Activated naive CD4-positive, alpha-beta T cell treated with anti-CD3 and anti-CD28 coated beads, Interleukin-2, amount 10 ng/mL, durations not matched to agents 5 hours and 36 hours (primary cell): ENCODE results near the gene VIPAS39. TPM values are rescaled to one million over a fixed set of nuclear protein-coding genes. Genes with fewer than 3 reads are reported as not detected.

ENCODE experiments used
- total RNA-seq, 2 experiments: library from RNA; stranded (reverse); gene quantifications; one replicate each; pipeline ENCODE4 v1.2.3, GENCODE V29; 2021

Gene VIPAS39
- total RNA-seq: 10 to 100 TPM; 16.5 to 16.9 TPM

GRCh38 chr14:77457522-77458248 is at the start of gene VIPAS39, which contains the start of gene AHSA1:
TSS of gene VIPAS39 (minus strand) at chr14:77457601. CDS start at chr14:77454102, 3,499 bp downstream.
TSS of gene AHSA1 (plus strand) at chr14:77458093. CDS start at chr14:77458190, 97 bp downstream.

GRCh38 chr14:77498120-77498979 is 40.9 kb upstream of the VIPAS39 start, which contains the start of gene ISM2:
TSS of gene ISM2 (minus strand) at chr14:77498816. CDS start at chr14:77498793, 23 bp downstream.

GRCh38 chr14:77423423-77423822 is 34.0 kb downstream of the VIPAS39 start, which contains the start of gene NOXRED1:
TSS of gene NOXRED1 (minus strand) at chr14:77423523. CDS start at chr14:77422889, 634 bp downstream.

GRCh38 chr14:77376771-77377501 is 80.5 kb downstream of the VIPAS39 start, which contains the start of the genes SAMD15 and TMED8:
TSS of gene SAMD15 (plus strand) at chr14:77377379. CDS start at chr14:77377419, 40 bp downstream.
TSS of gene TMED8 (minus strand) at chr14:77377094. CDS start at chr14:77377053, 41 bp downstream.

Other genes with a start within 250 kb of the VIPAS39 start
- not detected for gene NGB, start 186.4 kb downstream of the VIPAS39 start, total RNA-seq
- 10 to 100 TPM in 1 of 2 experiments, 1 to 10 TPM in 1; 9.1 to 13.1 TPM for gene POMT2, start 136.7 kb downstream of the VIPAS39 start, total RNA-seq
- 10 to 100 TPM; 15.2 to 19.7 TPM for gene GSTZ1, start 136.6 kb downstream of the VIPAS39 start, total RNA-seq
- 10 to 100 TPM; 11.7 to 12.2 TPM for gene TMED8, start 80.5 kb downstream of the VIPAS39 start, total RNA-seq
- under 1 TPM; 0.23 to 0.26 TPM for gene SAMD15, start 80.2 kb downstream of the VIPAS39 start, total RNA-seq
- under 1 TPM; 0.36 to 0.58 TPM for gene NOXRED1, start 34.1 kb downstream of the VIPAS39 start, total RNA-seq
- 100 to 1,000 TPM; 137 to 142 TPM for gene AHSA1, start 492 bp upstream of the VIPAS39 start, total RNA-seq
- gene ISM2, start 41.2 kb upstream of the VIPAS39 start, total RNA-seq: under 1 TPM in 1 of 2 experiments, not detected in 1; 0.15 TPM
- gene SPTLC2, start 159.0 kb upstream of the VIPAS39 start, total RNA-seq: 10 to 100 TPM; 45.9 to 46.6 TPM